AG08396 (cell line): ENCODE results near the gene PTPRN2.

Source experiments
- DNase-seq: peaks from one replicate; pipeline ENCODE4 v3.0.0; 2012; ENCODE audit warnings: low spot score, mixed read lengths

PTPRN2 gene

GRCh38 chr7:157813053-157813452 is 774.6 kb downstream of the PTPRN2 start:
- no peak for DNase-seq

GRCh38 chr7:157811946-157812345 is 775.7 kb downstream of the PTPRN2 start:
- no peak for DNase-seq

GRCh38 chr7:157809863-157810851 is 777.5 kb downstream of the PTPRN2 start:
- no peak for DNase-seq

GRCh38 chr7:157809154-157809862 is 778.3 kb downstream of the PTPRN2 start:
- DNase-seq, result no peak

- DNase-seq, result no peak
These were observed 779.6 kb downstream of the PTPRN2 start for GRCh38 chr7:157808042-157808441.

- peak; percentile 34 for DNase-seq
These were observed 780.1 kb downstream of the PTPRN2 start for GRCh38 chr7:157807510-157807909.

- no peak for DNase-seq
These were observed 780.9 kb downstream of the PTPRN2 start for GRCh38 chr7:157806711-157807110.

GRCh38 chr7:157805713-157806112 is 781.9 kb downstream of the PTPRN2 start:
- DNase-seq, result no peak

GRCh38 chr7:157803906-157804305 is 783.7 kb downstream of the PTPRN2 start:
- DNase-seq, result no peak

GRCh38 chr7:157801971-157802675 is 785.5 kb downstream of the PTPRN2 start:
- no peak for DNase-seq

- no peak for DNase-seq
These were observed 786.5 kb downstream of the PTPRN2 start for GRCh38 chr7:157801113-157801512.

- no peak for DNase-seq
These were observed 787.3 kb downstream of the PTPRN2 start for GRCh38 chr7:157800281-157800680.

GRCh38 chr7:157799076-157799685 is 788.4 kb downstream of the PTPRN2 start:
- DNase-seq, result no peak

GRCh38 chr7:157797361-157797760 is 790.3 kb downstream of the PTPRN2 start:
- no peak for DNase-seq

GRCh38 chr7:157796846-157797245 is 790.8 kb downstream of the PTPRN2 start:
- no peak for DNase-seq

- no peak for DNase-seq
These were observed 792.0 kb downstream of the PTPRN2 start for GRCh38 chr7:157795643-157796042.

- no peak for DNase-seq
These were observed 792.4 kb downstream of the PTPRN2 start for GRCh38 chr7:157795199-157795598.

- DNase-seq, result no peak
These were observed 792.9 kb downstream of the PTPRN2 start for GRCh38 chr7:157794746-157795065.

- no peak for DNase-seq
These were observed 793.5 kb downstream of the PTPRN2 start for GRCh38 chr7:157793973-157794745.

- DNase-seq, result no peak
These were observed 794.6 kb downstream of the PTPRN2 start for GRCh38 chr7:157793087-157793353.

GRCh38 chr7:157792241-157793086 is 795.2 kb downstream of the PTPRN2 start:
- DNase-seq, result no peak
